Endodermal cell (in vitro differentiated cells): Measurements from ENCODE around the gene MARF1. TPM values are rescaled to one million over a fixed set of nuclear protein-coding genes. Genes with fewer than 3 reads are reported as not detected.
"Not testable (repeated sequence)": the region's sequence is repeated elsewhere in the genome, so short reads cannot be mapped to it uniquely, and the experiment has no call there.

Source experiments
- DNase-seq: peaks from one replicate; pipeline ENCODE4 v3.0.0-alpha.2; 2017
- H3K27ac ChIP-seq: 2 replicates; pipeline ENCODE4 v1.5.1; 2013; ENCODE audit warnings: mild to moderate bottlenecking, low read depth, low read length, moderate library complexity
- H3K27me3 ChIP-seq: 2 replicates; pipeline ENCODE4 v1.6.1; 2013; ENCODE audit warnings: mild to moderate bottlenecking, low read length, moderate library complexity; ENCODE audit not compliant: insufficient read depth, control insufficient read depth, poor library complexity, severe bottlenecking
- H3K36me3 ChIP-seq: 2 replicates; pipeline ENCODE4 v1.7.0; 2013; ENCODE audit warnings: mild to moderate bottlenecking, low read length, moderate library complexity; ENCODE audit not compliant: control insufficient read depth, insufficient read depth
- H3K4me1 ChIP-seq: one replicate; pipeline ENCODE4 v1.7.0; 2013; ENCODE audit warnings: low read length; ENCODE audit not compliant: control insufficient read depth, insufficient read depth
- H3K4me3 ChIP-seq: 2 replicates; pipeline ENCODE4 v1.5.1; 2013; ENCODE audit warnings: mild to moderate bottlenecking, low read length, moderate library complexity
- H3K9ac ChIP-seq: 2 replicates; pipeline ENCODE4 v1.6.1; 2013; ENCODE audit warnings: mild to moderate bottlenecking, low read length, moderate library complexity; ENCODE audit not compliant: poor library complexity, severe bottlenecking; ENCODE audit errors: extremely low read depth
- H3K9me3 ChIP-seq: 2 replicates; pipeline ENCODE4 v1.6.1; 2013; ENCODE audit warnings: mild to moderate bottlenecking, low read length, moderate library complexity; ENCODE audit not compliant: control insufficient read depth
- H3K27ac Mint-ChIP-seq: 2 replicates; pipeline ENCODE4 v1.8.0; 2020; ENCODE audit warnings: mixed read lengths
- H3K27me3 Mint-ChIP-seq: 2 replicates; pipeline ENCODE4 v1.8.0; 2021; ENCODE audit warnings: mild to moderate bottlenecking, mixed read lengths; ENCODE audit not compliant: insufficient read depth
- H3K36me3 Mint-ChIP-seq: 2 replicates; pipeline ENCODE4 v1.8.0; 2020; ENCODE audit warnings: low read depth, mixed read lengths
- H3K4me1 Mint-ChIP-seq: 2 replicates; pipeline ENCODE4 v1.8.0; 2020; ENCODE audit warnings: mixed read lengths
- H3K4me3 Mint-ChIP-seq: 2 replicates; pipeline ENCODE4 v1.8.0; 2020; ENCODE audit warnings: mild to moderate bottlenecking, moderate library complexity, mixed read lengths
- H3K9me3 Mint-ChIP-seq: 2 replicates; pipeline ENCODE4 v1.8.0; 2020; ENCODE audit warnings: mild to moderate bottlenecking, mixed read lengths
- CTCF ChIP-seq: fragments of 200-600 bp; sonication (generic); conservative IDR thresholded peaks from 2 replicates; pipeline ENCODE4 v1.5.0; 2021; ENCODE audit warnings: antibody characterized with exemption, mild to moderate bottlenecking
- WGBS, 2 experiments: methylation state at CpG; one replicate each; pipeline versions ENCODE4 v1.1.5 to v1.1.7; 2013; ENCODE audit warnings: missing lambda C conversion rate in 2 of 2, mixed read lengths in 1 of 2; ENCODE audit not compliant: insufficient coverage in 1 of 2, insufficient read length in 1 of 2; 5-methylcytosine and 5-hydroxymethylcytosine counted together
- total RNA-seq, 2 donors: library from RNA; stranded (reverse); fragmentation: NEBNext Ultra II Directional in 1 of 2; extraction: Animal tissue kit (Norgen Biotek cat#: 25700) in 1 of 2; gene quantifications; 2 replicates in 1 of 2; 3 replicates in 1 of 2; pipeline ENCODE4 v1.2.1, GENCODE V29; 2021

MARF1 gene
- total RNA-seq, 2 donors from 2014 or later: 39.3 to 39.6 TPM

- Mint-ChIP-seq H3K36me3 (no peaks in the 10 kb centered on the region), H3K4me3 (no peak overlapping the region), H3K27me3 (no peaks in the 10 kb centered on the region), H3K27ac (no peak overlapping the region), H3K9me3 (peaks cover 3% of the 10 kb centered on the region), H3K4me1 (peaks cover 24% of the 10 kb centered on the region)
- Histone ChIP-seq H3K27me3 (no peaks in the 10 kb centered on the region), H3K27ac (no peak overlapping the region), H3K4me3 (no peak overlapping the region), H3K9me3 (no peaks in the 10 kb centered on the region), H3K9ac (no peak overlapping the region), H3K36me3 (no peaks in the 10 kb centered on the region), H3K4me1 (no peaks in the 10 kb centered on the region)
- DNase-seq: no peak
- WGBS, 2 experiments: 92 to 94% methylated on average over 2 to 4 of the region's 4 CpGs
- TF ChIP-seq CTCF: no peak
Observed at GRCh38 chr16:15575293-15576049, 67.5 kb downstream of the MARF1 start.

- Histone ChIP-seq H3K9me3 (no peaks in the 10 kb centered on the region), H3K27me3 (no peaks in the 10 kb centered on the region), H3K4me3 (no peak overlapping the region), H3K9ac (no peak overlapping the region), H3K4me1 (no peaks in the 10 kb centered on the region), H3K27ac (no peak overlapping the region), H3K36me3 (no peaks in the 10 kb centered on the region)
- Mint-ChIP-seq H3K4me3 (no peak overlapping the region), H3K27me3 (no peaks in the 10 kb centered on the region), H3K27ac (no peak overlapping the region), H3K4me1 (peaks cover 24% of the 10 kb centered on the region), H3K9me3 (peaks cover 3% of the 10 kb centered on the region), H3K36me3 (no peaks in the 10 kb centered on the region)
- no peak for DNase-seq
- TF ChIP-seq CTCF: no peak
- WGBS, 2 experiments: 94 to 95% methylated on average over 10 of the region's 10 CpGs
Observed at GRCh38 chr16:15574614-15574948, 68.4 kb downstream of the MARF1 start.

- not testable (repeated sequence) for H3K36me3 ChIP-seq, H3K27ac ChIP-seq, H3K36me3 Mint-ChIP-seq, DNase-seq, H3K9me3 ChIP-seq, H3K4me3 ChIP-seq, H3K4me3 Mint-ChIP-seq, H3K27me3 Mint-ChIP-seq, H3K27ac Mint-ChIP-seq, H3K27me3 ChIP-seq, H3K9me3 Mint-ChIP-seq, H3K9ac ChIP-seq, H3K4me1 ChIP-seq
- WGBS, 2 experiments: 97 to 100% methylated on average over 10 to 11 of the region's 11 CpGs
- H3K4me1 Mint-ChIP-seq: peaks cover 24% of the 10 kb centered on the region
Observed at GRCh38 chr16:15573896-15574613, 68.9 kb downstream of the MARF1 start.
